K562 (cell line): ENCODE measurements around the gene NR5A2.

Experiments used
- NRF1 ChIP-seq, 2 experiments: fragments of 450-650 bp; IDR thresholded peaks in 1 of 2; conservative IDR thresholded peaks in 1 of 2; 2 replicates each; pipeline ENCODE4 v1.6.1; 2014; ENCODE audit warnings: mild to moderate bottlenecking in 2 of 2
- TAF1 ChIP-seq: IDR thresholded peaks from 2 replicates; pipeline ENCODE4 v1.6.1; 2011; ENCODE audit warnings: mild to moderate bottlenecking, low read length, moderate library complexity; ENCODE audit not compliant: insufficient read depth, control insufficient read depth, severe bottlenecking; ENCODE audit errors: extremely low read depth
- TF ChIP-seq, protein P1 (sequence below): sonication (generic); formaldehyde crosslinking; IDR thresholded peaks from 2 replicates; pipeline ENCODE4 v1.8.1; 2022; ENCODE audit warnings: missing genetic modification reagents

DNA sequence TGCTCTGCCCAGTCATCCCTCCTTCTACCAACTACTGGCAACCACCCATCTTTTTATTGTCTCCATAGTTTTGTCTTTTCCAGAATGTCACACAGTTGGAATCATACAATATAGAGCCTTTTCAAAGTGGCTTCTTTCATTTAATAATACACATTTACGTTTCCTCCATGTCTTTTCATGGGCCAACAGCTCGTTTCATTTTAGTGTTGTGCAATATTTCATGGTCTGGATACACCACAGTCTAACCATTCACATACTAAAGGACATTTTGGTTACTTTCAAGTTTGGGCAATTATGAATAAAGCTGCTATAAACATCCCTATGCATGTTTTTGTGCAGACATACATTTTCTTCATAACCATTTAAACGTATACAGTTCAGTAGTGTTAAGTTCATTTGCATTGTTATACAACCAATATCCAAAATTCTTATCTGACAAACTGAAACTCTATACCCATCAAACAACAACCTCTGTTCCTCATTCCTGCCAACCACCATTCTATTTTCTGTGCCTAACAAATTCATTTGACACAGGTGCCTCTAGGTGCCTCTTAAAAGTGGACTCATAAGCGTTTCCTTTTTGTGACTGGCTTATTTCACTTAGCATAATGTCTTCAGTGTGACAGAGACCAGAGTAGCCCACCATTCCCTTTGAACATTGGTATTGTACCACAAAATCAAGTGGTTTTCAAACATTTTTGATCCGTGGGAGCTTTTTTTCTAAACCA lies 138.1 kb downstream of the NR5A2 start:
- TF ChIP-seq, protein P1, sequence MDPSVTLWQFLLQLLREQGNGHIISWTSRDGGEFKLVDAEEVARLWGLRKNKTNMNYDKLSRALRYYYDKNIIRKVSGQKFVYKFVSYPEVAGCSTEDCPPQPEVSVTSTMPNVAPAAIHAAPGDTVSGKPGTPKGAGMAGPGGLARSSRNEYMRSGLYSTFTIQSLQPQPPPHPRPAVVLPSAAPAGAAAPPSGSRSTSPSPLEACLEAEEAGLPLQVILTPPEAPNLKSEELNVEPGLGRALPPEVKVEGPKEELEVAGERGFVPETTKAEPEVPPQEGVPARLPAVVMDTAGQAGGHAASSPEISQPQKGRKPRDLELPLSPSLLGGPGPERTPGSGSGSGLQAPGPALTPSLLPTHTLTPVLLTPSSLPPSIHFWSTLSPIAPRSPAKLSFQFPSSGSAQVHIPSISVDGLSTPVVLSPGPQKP: no peak
- no peak for TF ChIP-seq NRF1 (conservative IDR thresholded peaks at IDR 0.05 in 1 of 2, IDR thresholded peaks at IDR 0.05 in 1 of 2)
- TF ChIP-seq TAF1: no peak
